HG03039 (cell line): ENCODE results near the gene CHRNE.
A peak's percentile ranks its signal among the peaks of the same experiment; 100 is the strongest.

Source experiments
- ATAC-seq: cut with Tn5 transposase; IDR thresholded peaks from one replicate; pipeline ENCODE4 v1.9.1; 2021; ENCODE audit warnings: mild to moderate bottlenecking, moderate library complexity; ENCODE audit not compliant: unreplicated experiment

The CHRNE gene

DNA sequence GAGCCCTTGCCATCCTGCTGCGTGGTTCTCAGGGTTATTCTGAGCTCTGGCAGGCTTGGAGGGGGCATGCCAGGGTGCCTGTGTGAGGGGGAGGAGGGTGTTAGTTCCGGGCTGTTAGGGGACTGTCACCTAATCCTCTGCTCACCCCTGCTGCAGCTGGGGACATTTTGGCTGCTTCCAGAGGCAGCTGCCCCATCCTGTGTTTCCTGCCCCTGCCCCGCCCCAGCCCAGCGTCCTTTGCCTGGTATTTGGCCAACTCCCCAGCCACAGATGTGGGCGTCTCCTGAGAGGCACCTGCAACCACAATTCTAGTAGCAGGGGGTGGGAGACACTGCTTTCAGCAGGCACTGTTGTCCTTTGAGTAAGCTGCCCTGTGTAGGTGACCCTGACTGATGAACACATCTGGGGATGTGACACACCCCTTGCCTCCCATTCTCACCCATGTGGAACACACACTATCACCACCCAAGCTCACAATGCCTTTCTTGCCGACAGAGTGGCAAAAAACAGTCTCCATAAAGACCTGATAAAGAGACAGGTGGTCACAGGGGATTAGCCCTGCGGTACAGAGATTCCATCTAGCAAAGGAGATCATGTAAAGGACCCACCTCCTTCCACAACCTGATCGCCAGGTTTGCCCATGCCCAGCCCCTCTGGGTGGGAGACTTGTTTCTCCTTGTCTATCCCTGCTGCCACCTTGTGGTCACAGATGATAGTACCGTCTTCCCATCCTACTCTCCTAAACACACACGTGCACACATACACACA lies at the start of gene CHRNE:
Gene CHRNE (minus strand): TSS at position 48 of the 768 bp plus-strand sequence. CDS start 35 bp downstream, at position 13.
- ATAC-seq: no peak

DNA sequence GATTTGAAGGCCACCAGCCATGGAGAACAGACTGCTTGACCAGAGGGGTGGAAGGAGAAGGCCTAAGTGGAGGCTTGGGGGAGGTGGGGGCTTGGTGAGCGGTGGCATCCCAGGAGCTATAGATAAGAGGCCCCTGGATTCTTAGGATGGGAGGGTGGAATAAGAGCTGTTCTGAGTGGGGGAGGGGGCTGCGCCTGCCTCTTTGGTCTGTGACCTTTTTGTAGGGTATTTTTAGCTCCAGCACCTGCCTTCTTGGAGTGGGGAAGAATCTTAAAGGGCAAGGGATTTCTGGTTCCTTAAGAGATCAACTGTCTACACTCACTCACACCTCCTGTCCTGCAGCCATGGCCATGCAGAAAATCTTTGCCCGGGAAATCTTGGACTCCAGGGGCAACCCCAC lies 48.6 kb upstream of the CHRNE start:
- ATAC-seq: no peak

- no peak for ATAC-seq
Observed at GRCh38 chr17:4950746-4951204, 47.9 kb upstream of the CHRNE start, which contains the start of gene ENO3. ENO3 (plus strand) TSS chr17:4951119; CDS start chr17:4951830, 711 bp downstream.

GRCh38 chr17:4950075-4950745 lies 47.3 kb upstream of the CHRNE start:
- peak; percentile 5 for ATAC-seq

DNA sequence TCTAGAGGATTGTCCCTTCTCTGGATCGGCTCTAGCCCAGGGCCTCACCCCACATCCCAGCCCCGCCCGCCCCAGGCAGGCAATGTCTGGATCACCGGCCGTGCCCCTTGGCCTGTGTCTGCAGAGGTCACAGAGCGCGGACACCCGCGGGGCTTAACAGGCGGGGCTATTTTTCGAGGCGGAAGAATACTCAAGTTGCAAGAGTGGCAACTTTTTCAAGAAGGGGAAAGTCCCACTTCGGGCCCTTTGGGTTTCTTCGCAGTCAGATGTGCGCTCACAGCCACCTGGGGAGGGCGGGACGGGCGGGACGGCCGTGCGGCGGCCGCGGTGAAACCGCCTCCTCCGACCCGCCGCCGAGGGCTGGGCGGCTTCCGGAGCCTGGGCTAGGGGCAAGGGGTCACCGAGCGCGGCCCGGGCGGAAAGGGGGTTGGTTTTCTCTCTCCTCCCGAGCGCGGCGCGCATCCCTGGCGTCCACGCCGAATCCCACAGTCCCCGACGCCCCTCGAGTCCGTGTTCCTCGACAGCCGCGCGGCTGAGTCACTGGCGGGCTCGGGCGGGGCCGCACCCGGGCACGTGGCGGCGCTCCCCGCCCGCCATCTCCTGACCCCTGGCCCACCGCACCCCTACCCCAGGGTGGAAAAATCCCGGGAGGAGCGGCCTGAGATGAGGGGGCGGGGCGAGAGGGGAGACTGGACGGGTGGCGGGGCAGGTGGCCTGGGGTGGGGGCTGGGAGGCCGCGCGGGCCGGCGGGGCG lies 46.6 kb upstream of the CHRNE start:
- ATAC-seq: peak; percentile 22

DNA sequence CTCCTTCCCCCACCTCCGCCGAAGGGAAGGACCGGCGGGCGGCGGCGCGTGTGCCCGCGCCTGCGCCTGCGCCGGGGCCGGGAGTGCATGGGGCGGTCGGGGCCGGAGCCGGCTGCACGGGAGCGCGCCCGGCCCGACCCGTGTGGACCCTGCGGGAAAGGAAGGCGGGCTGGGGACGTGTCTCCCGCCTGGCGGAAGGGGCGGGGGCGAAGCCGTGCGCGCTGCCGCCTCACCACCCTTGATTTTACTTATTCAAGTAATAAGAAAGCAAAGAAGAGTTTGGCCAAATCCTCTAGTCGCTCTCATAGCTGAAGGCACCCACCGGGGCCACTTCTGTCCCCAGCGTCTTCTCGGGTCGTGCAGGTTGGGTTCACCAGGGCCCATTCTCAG lies 46.0 kb upstream of the CHRNE start:
- ATAC-seq: peak; percentile 26

DNA sequence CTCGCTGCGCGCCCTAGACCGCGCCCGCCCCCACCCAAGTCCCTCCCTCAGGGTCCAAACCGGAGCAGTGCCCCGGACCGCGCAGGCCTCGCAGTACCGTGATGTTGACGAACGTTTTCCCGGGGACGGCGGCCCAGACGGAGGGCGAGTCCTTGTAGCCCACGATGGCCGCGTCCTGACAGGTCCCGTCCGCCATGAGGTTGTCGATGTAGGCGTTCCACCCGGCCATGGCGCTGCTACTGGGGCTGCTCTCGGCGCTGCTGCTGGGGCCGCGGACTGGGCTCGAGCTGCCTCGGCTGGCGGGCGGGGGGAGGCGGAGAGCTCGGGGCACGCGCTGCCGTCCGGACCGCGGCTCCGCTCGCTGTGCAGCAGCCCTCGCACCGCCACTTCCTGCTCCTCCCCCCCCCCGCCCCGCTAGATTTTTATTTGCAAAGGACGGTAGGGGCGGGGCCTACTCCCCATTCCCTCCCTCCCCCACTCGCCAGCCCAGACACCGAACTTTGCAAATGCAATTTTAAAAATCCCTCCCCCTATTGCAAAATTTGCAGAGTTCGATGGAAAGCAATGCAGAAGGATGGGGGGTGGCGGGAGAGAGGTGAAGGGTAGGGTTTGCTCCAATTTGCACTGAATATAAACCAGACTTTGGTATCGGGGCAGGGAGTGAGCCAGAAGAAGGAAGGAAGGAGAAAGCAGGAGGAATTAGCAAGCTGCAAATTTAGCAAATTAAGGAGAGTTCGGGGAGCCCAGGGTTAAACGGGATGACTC lies 45.5 kb upstream of the CHRNE start, which contains the start of gene PFN1:
Gene PFN1 (minus strand): TSS at position 365 of the 765 bp plus-strand sequence. CDS start 136 bp downstream, at position 229.
- ATAC-seq: peak; percentile 19

DNA sequence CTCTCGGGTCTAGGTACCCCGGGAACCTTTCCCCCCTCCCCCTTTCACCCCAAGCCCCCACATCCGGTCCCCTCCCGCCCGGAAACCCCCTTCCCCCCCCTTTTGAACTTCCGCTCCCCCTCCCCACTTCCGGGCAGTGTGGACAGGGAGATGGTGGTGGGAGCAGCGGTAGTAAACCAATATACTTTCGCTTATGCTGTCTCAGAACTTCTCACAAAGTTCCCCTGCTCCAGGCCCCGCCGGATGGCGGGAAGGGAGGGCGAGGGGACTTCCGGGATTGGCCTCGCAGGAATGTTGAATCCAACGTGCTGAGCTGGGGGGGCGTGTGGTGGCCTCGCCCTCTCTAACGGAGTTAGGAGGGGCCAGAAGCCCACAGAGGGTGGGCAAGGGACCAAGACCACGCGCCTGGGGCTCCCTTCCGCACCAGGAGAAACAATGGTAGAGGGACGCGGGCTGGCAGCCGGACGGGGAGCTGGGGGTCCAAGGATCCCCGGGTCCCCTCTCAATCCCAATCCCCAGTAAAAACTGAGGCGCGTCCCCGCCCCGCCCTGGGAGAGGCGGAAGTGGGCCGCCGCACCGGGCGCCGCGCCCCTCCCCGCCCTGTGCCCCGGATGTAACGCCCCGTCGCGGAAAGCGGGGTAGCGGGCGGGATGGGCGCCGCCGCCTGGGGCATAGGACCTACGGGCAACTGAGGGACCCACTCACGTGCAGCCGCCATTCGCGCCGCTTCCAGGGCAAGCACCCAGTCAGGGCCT lies 44.7 kb upstream of the CHRNE start:
- ATAC-seq: peak; percentile 12

DNA sequence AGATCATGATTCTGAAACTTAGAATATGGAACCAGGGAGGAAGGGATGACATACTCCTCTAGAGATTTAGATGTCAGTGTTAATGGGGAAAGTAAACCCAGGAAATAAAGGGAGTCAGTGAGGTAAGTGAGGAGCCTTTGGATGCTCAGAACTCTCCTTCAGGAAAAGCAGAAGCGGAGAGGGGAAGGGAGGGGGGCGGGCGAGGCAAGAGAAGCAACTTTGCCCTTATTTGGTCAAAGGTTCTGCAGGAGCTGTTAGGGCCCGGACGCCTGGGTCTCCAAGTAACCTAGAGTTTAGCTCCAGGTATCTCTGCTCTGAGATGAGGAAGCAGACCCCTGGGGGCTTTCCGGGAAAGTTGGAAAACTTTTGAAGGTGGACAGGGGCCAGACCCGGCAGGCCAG lies 44.1 kb upstream of the CHRNE start:
- ATAC-seq: no peak

GRCh38 chr17:4946312-4946976 lies 43.5 kb upstream of the CHRNE start:
- ATAC-seq: no peak

GRCh38 chr17:4945944-4946280 lies 43.0 kb upstream of the CHRNE start:
- no peak for ATAC-seq

GRCh38 chr17:4945176-4945943 lies 42.5 kb upstream of the CHRNE start:
- ATAC-seq: no peak

GRCh38 chr17:4944554-4945175 lies 41.8 kb upstream of the CHRNE start:
- ATAC-seq: no peak

GRCh38 chr17:4944163-4944553 lies 41.3 kb upstream of the CHRNE start:
- no peak for ATAC-seq

DNA sequence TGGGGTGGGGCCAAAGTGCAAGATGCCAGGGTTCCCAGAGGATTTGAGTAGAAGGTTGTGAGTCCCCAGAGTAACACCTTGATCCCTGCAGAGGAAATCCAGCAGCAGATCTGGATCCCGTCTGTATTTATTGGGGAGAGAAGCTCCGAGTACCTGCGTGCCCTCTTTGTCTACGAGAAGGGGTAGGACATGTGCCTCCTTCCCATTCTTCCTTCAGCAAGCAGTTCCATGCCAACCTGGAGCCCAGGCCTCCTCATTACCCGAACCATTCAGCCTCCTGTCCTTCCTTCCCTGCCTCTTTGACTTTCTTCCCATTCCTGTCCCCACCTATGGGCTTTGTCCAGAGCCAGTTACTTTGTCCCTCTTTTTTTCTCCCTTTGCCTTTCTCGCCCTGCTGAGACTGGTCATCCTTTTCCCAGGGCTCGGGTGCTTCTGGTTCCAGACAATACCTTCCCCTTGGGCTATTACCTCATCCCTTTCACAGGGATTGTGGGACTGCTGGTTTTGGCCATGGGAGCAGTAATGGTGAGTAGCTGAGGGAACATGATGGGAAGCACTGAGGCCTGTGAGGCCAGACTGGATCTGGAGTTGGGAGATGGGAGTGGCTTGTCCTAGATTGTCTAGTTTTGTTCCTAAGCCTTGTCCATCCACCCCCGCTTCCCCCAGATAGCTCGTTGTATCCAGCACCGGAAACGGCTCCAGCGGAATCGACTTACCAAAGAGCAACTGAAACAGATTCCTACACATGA lies 40.0 kb upstream of the CHRNE start:
- ATAC-seq: no peak

DNA sequence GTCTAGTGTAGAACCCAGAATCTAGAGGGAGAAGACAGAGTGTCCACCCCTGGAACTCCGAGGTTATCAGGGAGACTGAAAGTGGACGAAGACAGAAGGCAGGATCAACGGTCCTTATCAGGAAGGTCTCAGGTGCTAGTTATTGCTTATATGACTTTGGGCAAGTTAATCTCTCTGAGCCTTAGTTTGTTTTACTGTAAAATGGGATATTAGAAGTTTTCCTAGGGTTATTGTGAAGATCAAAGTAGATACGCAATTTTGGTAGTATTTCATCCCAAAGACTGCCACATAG lies 38.4 kb upstream of the CHRNE start:
- ATAC-seq: no peak

GRCh38 chr17:4940555-4941318 lies 37.8 kb upstream of the CHRNE start:
- ATAC-seq: no peak
